ENCODE data around the gene FBXO31. TPM values are rescaled to one million over a fixed set of nuclear protein-coding genes. Genes with fewer than 3 reads are reported as not detected.

FBXO31 gene
- total and polyA plus RNA-seq, 2 of the 13 experiments (the other 11 are each of a cell fraction or from before 2014, with no cell fraction given): 92.4 to 101 TPM

DNA sequence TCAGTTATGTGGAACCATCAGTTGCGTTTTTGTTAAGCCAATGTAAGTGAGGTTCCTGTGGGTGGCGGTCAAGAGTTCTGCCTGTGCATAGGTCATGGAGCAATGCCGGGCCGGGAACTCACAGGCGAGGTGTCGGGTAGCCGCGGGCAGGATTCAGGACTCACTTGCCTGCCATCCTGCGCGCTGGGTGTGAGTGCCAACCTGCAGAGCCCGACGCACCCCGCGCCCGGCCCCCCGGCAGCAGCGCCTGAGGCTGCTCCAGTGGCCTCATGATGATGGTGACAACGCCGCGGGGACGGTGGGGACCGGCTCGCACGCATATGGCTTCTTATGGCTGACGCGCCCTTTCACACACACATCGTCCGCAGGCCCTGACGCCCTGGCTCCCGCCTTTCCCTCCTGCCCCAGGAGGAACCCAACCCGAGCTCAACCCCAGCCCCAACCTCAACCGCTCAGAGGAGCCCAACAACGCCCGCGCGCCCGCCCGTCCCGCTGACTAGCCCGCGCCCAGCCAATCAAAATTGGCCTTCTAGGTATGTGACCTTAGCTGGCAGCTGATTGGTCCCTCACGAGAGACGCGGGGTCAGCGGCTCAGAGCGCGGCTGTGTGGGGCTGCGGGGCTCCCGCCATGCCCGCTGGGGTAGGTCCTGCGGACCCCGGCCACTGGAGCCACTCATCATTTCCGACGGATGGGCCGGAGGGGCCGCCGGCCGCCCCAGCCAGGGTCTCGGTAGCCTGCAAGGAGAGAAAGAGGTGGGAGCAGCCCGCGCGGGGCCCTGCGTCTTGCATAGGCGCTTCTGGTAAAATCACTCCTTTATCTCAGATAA lies 66.4 kb downstream of the FBXO31 start, which contains the start of gene C16orf95 (continued):
- TF ChIP-seq, protein P1, sequence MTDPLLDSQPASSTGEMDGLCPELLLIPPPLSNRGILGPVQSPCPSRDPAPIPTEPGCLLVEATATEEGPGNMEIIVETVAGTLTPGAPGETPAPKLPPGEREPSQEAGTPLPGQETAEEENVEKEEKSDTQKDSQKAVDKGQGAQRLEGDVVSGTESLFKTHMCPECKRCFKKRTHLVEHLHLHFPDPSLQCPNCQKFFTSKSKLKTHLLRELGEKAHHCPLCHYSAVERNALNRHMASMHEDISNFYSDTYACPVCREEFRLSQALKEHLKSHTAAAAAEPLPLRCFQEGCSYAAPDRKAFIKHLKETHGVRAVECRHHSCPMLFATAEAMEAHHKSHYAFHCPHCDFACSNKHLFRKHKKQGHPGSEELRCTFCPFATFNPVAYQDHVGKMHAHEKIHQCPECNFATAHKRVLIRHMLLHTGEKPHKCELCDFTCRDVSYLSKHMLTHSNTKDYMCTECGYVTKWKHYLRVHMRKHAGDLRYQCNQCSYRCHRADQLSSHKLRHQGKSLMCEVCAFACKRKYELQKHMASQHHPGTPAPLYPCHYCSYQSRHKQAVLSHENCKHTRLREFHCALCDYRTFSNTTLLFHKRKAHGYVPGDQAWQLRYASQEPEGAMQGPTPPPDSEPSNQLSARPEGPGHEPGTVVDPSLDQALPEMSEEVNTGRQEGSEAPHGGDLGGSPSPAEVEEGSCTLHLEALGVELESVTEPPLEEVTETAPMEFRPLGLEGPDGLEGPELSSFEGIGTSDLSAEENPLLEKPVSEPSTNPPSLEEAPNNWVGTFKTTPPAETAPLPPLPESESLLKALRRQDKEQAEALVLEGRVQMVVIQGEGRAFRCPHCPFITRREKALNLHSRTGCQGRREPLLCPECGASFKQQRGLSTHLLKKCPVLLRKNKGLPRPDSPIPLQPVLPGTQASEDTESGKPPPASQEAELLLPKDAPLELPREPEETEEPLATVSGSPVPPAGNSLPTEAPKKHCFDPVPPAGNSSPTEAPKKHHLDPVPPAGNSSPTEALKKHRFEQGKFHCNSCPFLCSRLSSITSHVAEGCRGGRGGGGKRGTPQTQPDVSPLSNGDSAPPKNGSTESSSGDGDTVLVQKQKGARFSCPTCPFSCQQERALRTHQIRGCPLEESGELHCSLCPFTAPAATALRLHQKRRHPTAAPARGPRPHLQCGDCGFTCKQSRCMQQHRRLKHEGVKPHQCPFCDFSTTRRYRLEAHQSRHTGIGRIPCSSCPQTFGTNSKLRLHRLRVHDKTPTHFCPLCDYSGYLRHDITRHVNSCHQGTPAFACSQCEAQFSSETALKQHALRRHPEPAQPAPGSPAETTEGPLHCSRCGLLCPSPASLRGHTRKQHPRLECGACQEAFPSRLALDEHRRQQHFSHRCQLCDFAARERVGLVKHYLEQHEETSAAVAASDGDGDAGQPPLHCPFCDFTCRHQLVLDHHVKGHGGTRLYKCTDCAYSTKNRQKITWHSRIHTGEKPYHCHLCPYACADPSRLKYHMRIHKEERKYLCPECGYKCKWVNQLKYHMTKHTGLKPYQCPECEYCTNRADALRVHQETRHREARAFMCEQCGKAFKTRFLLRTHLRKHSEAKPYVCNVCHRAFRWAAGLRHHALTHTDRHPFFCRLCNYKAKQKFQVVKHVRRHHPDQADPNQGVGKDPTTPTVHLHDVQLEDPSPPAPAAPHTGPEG (CRISPR knock-in tag; IDR thresholded peaks at IDR 0.05): peak; percentile 96
- 0 out of 2 replicates have a peak, but pooled peaks have one; percentile 23 for TF ChIP-seq BCL6 (CRISPR knock-in tag; IDR thresholded peaks at IDR 0.05)
- TF ChIP-seq, protein P2, sequence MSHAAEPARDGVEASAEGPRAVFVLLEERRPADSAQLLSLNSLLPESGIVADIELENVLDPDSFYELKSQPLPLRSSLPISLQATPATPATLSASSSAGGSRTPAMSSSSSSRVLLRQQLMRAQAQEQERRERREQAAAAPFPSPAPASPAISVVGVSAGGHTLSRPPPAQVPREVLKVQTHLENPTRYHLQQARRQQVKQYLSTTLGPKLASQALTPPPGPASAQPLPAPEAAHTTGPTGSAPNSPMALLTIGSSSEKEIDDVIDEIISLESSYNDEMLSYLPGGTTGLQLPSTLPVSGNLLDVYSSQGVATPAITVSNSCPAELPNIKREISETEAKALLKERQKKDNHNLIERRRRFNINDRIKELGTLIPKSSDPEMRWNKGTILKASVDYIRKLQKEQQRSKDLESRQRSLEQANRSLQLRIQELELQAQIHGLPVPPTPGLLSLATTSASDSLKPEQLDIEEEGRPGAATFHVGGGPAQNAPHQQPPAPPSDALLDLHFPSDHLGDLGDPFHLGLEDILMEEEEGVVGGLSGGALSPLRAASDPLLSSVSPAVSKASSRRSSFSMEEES (CRISPR knock-in tag; IDR thresholded peaks at IDR 0.05): peak; percentile 60
- TF ChIP-seq ZNF256 (CRISPR knock-in tag; conservative IDR thresholded peaks at IDR 0.05): peak; percentile 51; the same call in 1 of the 2 replicates
- no peak for TF ChIP-seq ZFP36L2 (CRISPR knock-in tag; IDR thresholded peaks at IDR 0.05)
- no peak for TF ChIP-seq KDM1A (CRISPR knock-in tag; IDR thresholded peaks at IDR 0.05)
- TF ChIP-seq RFX1 (IDR thresholded peaks at IDR 0.05): no peak
- TF ChIP-seq SNAPC2 (CRISPR knock-in tag; IDR thresholded peaks at IDR 0.05): no peak
- peak; percentile 85; the same call in 1 of the 2 replicates for TF ChIP-seq GPN1 (CRISPR knock-in tag; IDR thresholded peaks at IDR 0.05; ENCODE audit: borderline replicate concordance)
- TF ChIP-seq YEATS2 (CRISPR knock-in tag; IDR thresholded peaks at IDR 0.05; ENCODE audit: borderline replicate concordance): peak; percentile 91
- TF ChIP-seq ZNF768 (CRISPR knock-in tag; IDR thresholded peaks at IDR 0.05): peak; percentile 86
- TF ChIP-seq POLR2A (IDR thresholded peaks at IDR 0.05; ENCODE audit: insufficient read depth in 1 of 2, low read depth in 2 of 2, low read length in 2 of 2): peak; percentile 81 to 82
- TF ChIP-seq, protein P3, sequence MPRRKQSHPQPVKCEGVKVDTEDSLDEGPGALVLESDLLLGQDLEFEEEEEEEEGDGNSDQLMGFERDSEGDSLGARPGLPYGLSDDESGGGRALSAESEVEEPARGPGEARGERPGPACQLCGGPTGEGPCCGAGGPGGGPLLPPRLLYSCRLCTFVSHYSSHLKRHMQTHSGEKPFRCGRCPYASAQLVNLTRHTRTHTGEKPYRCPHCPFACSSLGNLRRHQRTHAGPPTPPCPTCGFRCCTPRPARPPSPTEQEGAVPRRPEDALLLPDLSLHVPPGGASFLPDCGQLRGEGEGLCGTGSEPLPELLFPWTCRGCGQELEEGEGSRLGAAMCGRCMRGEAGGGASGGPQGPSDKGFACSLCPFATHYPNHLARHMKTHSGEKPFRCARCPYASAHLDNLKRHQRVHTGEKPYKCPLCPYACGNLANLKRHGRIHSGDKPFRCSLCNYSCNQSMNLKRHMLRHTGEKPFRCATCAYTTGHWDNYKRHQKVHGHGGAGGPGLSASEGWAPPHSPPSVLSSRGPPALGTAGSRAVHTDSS (CRISPR knock-in tag; conservative IDR thresholded peaks at IDR 0.05): no peak
- TF ChIP-seq ZBTB20 (CRISPR knock-in tag; IDR thresholded peaks at IDR 0.05; ENCODE audit: borderline replicate concordance, low read depth): peak; percentile 56; the same call in 1 of the 2 replicates
- peak; percentile 36 for TF ChIP-seq MEIS1 (CRISPR knock-in tag; IDR thresholded peaks at IDR 0.05; ENCODE audit: borderline replicate concordance)
- TF ChIP-seq ZNF205 (CRISPR knock-in tag; IDR thresholded peaks at IDR 0.05): peak; percentile 74; the same call in 1 of the 2 replicates
- no peak for TF ChIP-seq CBX2 (IDR thresholded peaks at IDR 0.05; ENCODE audit: low read depth, low read length)
- TF ChIP-seq CBX2 (CRISPR knock-in tag; IDR thresholded peaks at IDR 0.05; ENCODE audit: low read depth): no peak
- TF ChIP-seq SOX13 (IDR thresholded peaks at IDR 0.05): 0 out of 2 replicates have a peak, but pooled peaks have one; percentile 10
- TF ChIP-seq SOX13 (CRISPR knock-in tag; conservative IDR thresholded peaks at IDR 0.05 in 1 of 2, IDR thresholded peaks at IDR 0.05 in 1 of 2): no peak; a peak in 1 of 4 replicates
- TF ChIP-seq HHEX (CRISPR knock-in tag; IDR thresholded peaks at IDR 0.05): no peak
- 0 out of 2 replicates have a peak, but pooled peaks have one; percentile 1 for TF ChIP-seq MED1 (CRISPR knock-in tag; IDR thresholded peaks at IDR 0.05)
- TF ChIP-seq PHF21A (CRISPR knock-in tag; IDR thresholded peaks at IDR 0.05): peak; percentile 70; the same call in 1 of the 2 replicates

Data from HepG2 (cell line).